Tracheal epithelial cell (primary cell): ENCODE measurements around the gene CCL18. TPM values are rescaled to one million over a fixed set of nuclear protein-coding genes. Genes with fewer than 3 reads are reported as not detected.

Experiments used
- total RNA-seq: library from RNA; depleted of rRNA; stranded (reverse); fragments of >200 nt; gene quantifications from 2 replicates; pipeline ENCODE4 v1.2.1, GENCODE V29; 2014

CCL18 gene, protein sequence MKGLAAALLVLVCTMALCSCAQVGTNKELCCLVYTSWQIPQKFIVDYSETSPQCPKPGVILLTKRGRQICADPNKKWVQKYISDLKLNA
- total RNA-seq: not detected in 2 replicates

DNA sequence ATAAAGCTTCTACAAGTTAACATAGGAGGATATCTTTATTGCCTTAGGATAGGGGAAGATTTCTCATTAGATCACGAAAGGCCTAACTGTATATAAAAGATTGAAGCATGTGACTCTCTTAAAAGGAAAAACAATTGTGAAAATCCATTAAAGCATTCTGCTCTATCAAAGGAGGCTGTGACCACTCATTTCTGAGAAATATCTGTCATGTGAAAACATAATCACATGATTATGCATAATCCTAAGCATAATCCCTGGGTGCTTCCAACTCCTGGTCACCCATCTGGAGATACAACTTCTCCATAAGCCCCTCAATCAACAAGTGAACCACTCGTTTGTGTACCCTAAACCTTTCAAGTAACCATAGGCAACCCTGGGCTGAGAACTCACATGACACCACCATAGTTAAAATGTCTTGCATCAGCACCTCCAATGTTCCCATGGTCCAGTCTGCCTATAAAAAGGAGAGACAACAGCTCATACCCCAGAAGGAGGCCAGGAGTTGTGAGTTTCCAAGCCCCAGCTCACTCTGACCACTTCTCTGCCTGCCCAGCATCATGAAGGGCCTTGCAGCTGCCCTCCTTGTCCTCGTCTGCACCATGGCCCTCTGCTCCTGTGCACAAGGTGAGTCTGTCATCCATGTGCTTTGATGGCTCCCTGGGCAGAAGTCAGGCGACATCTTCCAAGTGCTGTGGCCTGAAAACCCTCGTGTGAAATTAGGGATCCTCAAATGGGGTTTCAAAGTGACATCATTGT is at the start of gene CCL18:
Gene CCL18, plus strand, starts transcription at position 487 of the 756 bp plus-strand sequence. Its CDS starts 71 bp downstream, at position 558.

GRCh38 chr17:36017799-36018198 is 46.3 kb upstream of the CCL18 start, which contains the start of gene CCL23:
Gene CCL23, minus strand, starts transcription at chr17:36017972. Its CDS starts 75 bp downstream, at chr17:36017897.

GRCh38 chr17:36089888-36090836 is 26.1 kb downstream of the CCL18 start, which contains the start of gene CCL3:
Gene CCL3, minus strand, starts transcription at chr17:36090143. Its CDS starts 85 bp downstream, at chr17:36090058.

GRCh38 chr17:36103401-36103975 is 39.4 kb downstream of the CCL18 start, which contains the start of gene CCL4:
Gene CCL4, plus strand, starts transcription at chr17:36103827. Its CDS starts 79 bp downstream, at chr17:36103906.

Other genes with a start within 250 kb of the CCL18 start
- not detected in 2 replicates for gene HEATR9, start 195.4 kb upstream of the CCL18 start, total RNA-seq
- gene CCL5, start 183.9 kb upstream of the CCL18 start, total RNA-seq: 0.24 TPM in 1 of 2 replicates, not detected in the other
- 1.4 TPM in 1 of 2 replicates, not detected in the other for gene RDM1, start 133.5 kb upstream of the CCL18 start, total RNA-seq
- gene LYZL6, start 120.6 kb upstream of the CCL18 start, total RNA-seq: not detected in 2 replicates
- gene CCL16, start 82.8 kb upstream of the CCL18 start, total RNA-seq: not detected in 2 replicates
- gene CCL14, start 77.5 kb upstream of the CCL18 start, total RNA-seq: not detected in 2 replicates
- gene CCL15, start 62.7 kb upstream of the CCL18 start, total RNA-seq: not detected in 2 replicates
- not detected in 2 replicates for gene CCL23, start 46.3 kb upstream of the CCL18 start, total RNA-seq
- gene CCL3, start 25.9 kb downstream of the CCL18 start, total RNA-seq: not detected in 2 replicates
- not detected in 2 replicates for gene CCL4, start 39.6 kb downstream of the CCL18 start, total RNA-seq
- gene TBC1D3B, start 112.4 kb downstream of the CCL18 start, total RNA-seq: 0.48 and 0.64 TPM in 2 replicates
- not detected in 2 replicates for gene CCL3L1, start 132.5 kb downstream of the CCL18 start, total RNA-seq
- 0.48 TPM in 1 of 2 replicates, not detected in the other for gene CCL4L2, start 146.8 kb downstream of the CCL18 start, total RNA-seq
- gene TBC1D3I, start 200.3 kb downstream of the CCL18 start, total RNA-seq: not detected in 2 replicates